Ureter (tissue), 1 donor: ENCODE data around the gene SH2D1A. TPM values are rescaled to one million over a fixed set of nuclear protein-coding genes. Genes with fewer than 3 reads are reported as not detected.
A peak's percentile ranks its signal among the peaks of the same experiment; 100 is the strongest.
"Not testable (repeated sequence)": the region's sequence is repeated elsewhere in the genome, so short reads cannot be mapped to it uniquely, and the experiment has no call there.

Experiments used
- DNase-seq: peaks from one replicate; pipeline ENCODE4 v3.0.0-alpha.2; 2020; ENCODE audit warnings: low spot score
- total RNA-seq: library from RNA; stranded (reverse); gene quantifications from one replicate; pipeline ENCODE4 v1.2.4, GENCODE V29; 2023
- donor health status: DM: yes; HTN: yes; CAD: no.

SH2D1A gene
- total RNA-seq, 1 donor from 2014 or later = not detected

- no peak for DNase-seq
These were observed 8.3 kb downstream of the SH2D1A start for GRCh38 chrX:124354648-124355047.

- no peak for DNase-seq
These were observed 12.5 kb downstream of the SH2D1A start for GRCh38 chrX:124358800-124359383.

GRCh38 chrX:124362072-124362471 is 15.7 kb downstream of the SH2D1A start:
- DNase-seq = no peak

GRCh38 chrX:124362761-124363160 is 16.4 kb downstream of the SH2D1A start:
- no peak for DNase-seq

- DNase-seq = no peak
These were observed 23.4 kb downstream of the SH2D1A start for GRCh38 chrX:124369722-124370121.

- DNase-seq = no peak
These were observed 27.0 kb downstream of the SH2D1A start for GRCh38 chrX:124373348-124373747.

GRCh38 chrX:124378643-124379042 is 32.3 kb downstream of the SH2D1A start:
- no peak for DNase-seq

GRCh38 chrX:124383354-124383753 is 37.0 kb downstream of the SH2D1A start:
- DNase-seq = no peak

- DNase-seq = no peak
These were observed 40.0 kb downstream of the SH2D1A start for GRCh38 chrX:124386401-124386800.

GRCh38 chrX:124388562-124388961 is 42.2 kb downstream of the SH2D1A start:
- peak; percentile 50 for DNase-seq

GRCh38 chrX:124392794-124393193 is 46.4 kb downstream of the SH2D1A start:
- DNase-seq = no peak

- no peak for DNase-seq
These were observed 46.9 kb downstream of the SH2D1A start for GRCh38 chrX:124393238-124393637.

- no peak for DNase-seq
These were observed 47.3 kb downstream of the SH2D1A start for GRCh38 chrX:124393659-124394058.

- no peak for DNase-seq
These were observed 49.0 kb downstream of the SH2D1A start for GRCh38 chrX:124395145-124395880.

- DNase-seq = no peak
These were observed 55.3 kb downstream of the SH2D1A start for GRCh38 chrX:124401696-124402095.

- DNase-seq = no peak
These were observed 59.5 kb downstream of the SH2D1A start for GRCh38 chrX:124405868-124406267.

- peak; percentile 65 for DNase-seq
These were observed 60.1 kb downstream of the SH2D1A start for GRCh38 chrX:124406294-124407014.

- no peak for DNase-seq
These were observed 60.9 kb downstream of the SH2D1A start for GRCh38 chrX:124407226-124407625.

- not testable (repeated sequence) for DNase-seq
These were observed 62.0 kb downstream of the SH2D1A start for GRCh38 chrX:124408380-124408779.

GRCh38 chrX:124413244-124413643 is 66.9 kb downstream of the SH2D1A start:
- DNase-seq = no peak

- DNase-seq = no peak
These were observed 67.9 kb downstream of the SH2D1A start for GRCh38 chrX:124414281-124414680.

- no peak for DNase-seq
These were observed 68.9 kb downstream of the SH2D1A start for GRCh38 chrX:124415115-124415800.
